ENCODE data around the gene ALDH3A1. TPM values are rescaled to one million over a fixed set of nuclear protein-coding genes. Genes with fewer than 3 reads are reported as not detected.

The ALDH3A1 gene
- total RNA-seq, 4 donors from 2014 or later = 1.1 to 3.4 (median 2.4) TPM; not detected in 1

- TF ChIP-seq CTCF (IDR thresholded peaks at IDR 0.05; ENCODE audit: low read depth) = no peak
Observed at GRCh38 chr17:19766421-19767270, 18.5 kb upstream of the ALDH3A1 start.

DNA sequence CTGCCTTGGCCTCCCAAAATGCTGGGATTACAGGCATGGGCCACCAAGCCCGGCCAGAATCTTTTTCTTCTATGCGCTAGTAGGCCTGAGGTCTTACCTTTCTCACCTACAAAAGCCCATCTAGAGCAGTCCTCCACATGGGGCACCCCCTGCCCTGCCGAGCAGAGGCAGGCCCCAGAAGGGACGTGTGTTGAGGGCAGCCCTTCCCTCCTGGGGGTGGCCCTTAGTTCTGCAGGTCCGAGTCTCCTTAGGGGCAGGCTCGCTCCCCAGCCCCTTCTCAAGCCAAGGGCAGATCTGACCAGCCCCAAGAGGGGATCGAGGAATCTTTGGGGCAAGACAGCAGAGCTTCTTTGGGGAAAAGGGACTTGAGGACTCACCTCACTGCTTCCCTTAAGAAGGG is 17.9 kb upstream of the ALDH3A1 start:
- TF ChIP-seq CTCF (IDR thresholded peaks at IDR 0.05; ENCODE audit: low read depth) = no peak

DNA sequence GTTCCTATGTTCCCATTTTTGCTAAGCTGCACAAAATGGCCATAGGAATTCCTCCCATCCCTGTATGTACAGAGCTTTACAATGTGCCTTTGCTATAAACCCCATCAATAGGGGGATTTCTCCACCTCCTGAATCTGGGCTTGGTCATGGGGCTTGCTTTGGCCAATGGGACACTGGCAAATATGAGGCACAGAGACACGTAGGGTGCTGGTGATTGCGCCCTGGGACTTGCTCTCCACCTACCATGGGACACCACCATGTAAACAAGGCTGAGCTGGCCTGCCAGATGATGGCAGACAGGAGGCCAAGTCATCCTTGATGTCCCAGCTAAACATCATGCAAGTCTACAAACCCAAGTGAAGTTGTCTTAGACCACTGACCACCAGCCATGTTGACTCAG is 15.3 kb upstream of the ALDH3A1 start:
- TF ChIP-seq CTCF (IDR thresholded peaks at IDR 0.05; ENCODE audit: low read depth) = no peak

DNA sequence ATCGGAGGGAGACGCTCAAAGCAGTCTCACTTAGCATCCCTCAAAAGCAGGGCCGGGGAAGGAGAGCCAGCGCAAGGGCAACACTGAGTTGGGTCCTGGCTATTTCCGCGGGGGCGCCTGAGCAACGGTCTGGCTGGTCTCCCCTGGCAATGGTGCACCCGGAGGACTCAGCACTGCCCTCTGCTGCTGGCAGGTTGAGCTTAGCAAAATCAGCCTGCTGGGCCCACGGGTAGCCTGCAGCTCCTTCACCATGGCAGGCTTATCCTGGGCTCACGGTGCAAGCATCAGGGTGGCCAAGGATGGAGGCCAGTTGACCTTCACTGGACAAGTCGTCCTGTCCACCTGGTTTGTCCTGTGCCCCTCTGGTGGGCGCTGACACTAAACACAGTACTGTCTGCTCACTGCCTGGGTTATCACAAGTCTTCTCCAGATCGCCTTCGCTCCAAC is 14.4 kb upstream of the ALDH3A1 start:
- no peak for TF ChIP-seq CTCF (IDR thresholded peaks at IDR 0.05; ENCODE audit: low read depth)

DNA sequence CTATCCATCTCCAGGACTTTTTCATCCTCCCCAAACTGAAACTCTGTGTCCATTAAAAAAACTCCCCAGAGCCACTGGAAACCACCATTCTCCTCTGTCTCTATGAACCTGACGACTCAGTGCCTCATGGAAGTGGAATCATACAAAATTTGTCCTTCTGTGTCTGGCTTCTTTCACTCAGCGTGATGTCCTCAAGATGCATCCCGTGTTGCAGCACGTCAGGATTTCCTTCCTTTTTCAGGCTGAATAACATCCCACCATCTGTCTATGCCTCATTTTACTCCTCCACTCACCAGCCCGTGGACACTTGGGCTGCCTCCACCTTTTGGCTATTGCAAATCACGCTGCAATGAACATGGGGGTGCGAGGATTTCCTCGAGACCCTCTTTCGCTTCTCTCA is 12.6 kb upstream of the ALDH3A1 start:
- TF ChIP-seq CTCF (IDR thresholded peaks at IDR 0.05; ENCODE audit: low read depth) = no peak

GRCh38 chr17:19759568-19760549 is 11.8 kb upstream of the ALDH3A1 start:
- no peak for TF ChIP-seq CTCF (IDR thresholded peaks at IDR 0.05; ENCODE audit: low read depth)
